ENCODE measurements around the gene E2F8.

Gene E2F8

GRCh38 chr11:19187114-19187832 is 53.5 kb downstream of the E2F8 start:
- DNase-seq (ENCODE audit: extremely low read depth in 1 of 2, low read depth in 1 of 2), result no peak

DNA sequence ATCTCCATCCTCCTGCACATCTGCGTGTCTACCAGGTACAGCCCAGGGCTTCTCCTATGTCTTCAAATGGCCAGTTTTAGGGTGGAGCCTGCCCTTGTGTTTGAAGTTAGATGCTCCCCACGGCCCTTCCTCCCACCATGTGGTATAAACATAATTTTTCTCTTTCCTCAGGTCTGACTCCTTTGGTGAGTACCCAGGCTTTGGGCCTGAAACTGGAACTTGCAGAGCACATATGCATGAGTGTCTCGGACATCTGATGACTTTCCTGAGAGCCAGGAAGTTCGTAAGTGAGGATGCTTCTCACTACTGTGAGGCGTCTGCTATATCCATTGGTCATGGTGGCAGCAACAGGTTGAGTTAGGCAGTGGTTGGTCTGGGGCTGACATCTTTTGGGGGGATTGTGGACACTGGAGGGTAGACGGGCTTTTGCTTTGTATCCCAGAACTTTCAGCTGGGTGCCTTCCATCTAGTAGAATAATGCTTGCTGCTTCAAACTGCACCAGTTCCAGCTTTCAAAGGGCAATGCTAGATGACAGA is 55.2 kb downstream of the E2F8 start:
- no peak for DNase-seq (ENCODE audit: extremely low read depth in 1 of 2, low read depth in 1 of 2)

DNA sequence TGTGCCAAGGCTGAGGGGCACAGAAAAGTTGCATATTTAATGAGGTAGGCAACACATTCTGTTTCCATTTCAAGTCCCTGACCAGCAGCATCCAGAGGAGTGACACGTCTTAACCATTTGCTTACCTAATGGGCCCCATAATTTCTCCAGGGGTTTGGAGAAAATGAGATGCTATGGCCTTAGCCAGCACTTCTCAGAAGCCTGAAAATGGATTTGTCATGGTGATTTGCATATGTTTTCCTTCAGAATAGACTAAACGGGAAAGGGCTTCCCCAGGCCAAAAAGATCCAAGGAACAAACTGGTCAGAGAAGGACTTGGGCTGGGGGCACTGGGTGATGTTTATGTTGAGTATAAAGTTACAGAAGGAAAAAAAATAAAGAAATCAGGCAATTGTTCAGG is 55.7 kb downstream of the E2F8 start:
- DNase-seq (ENCODE audit: extremely low read depth in 1 of 2, low read depth in 1 of 2), result no peak

DNA sequence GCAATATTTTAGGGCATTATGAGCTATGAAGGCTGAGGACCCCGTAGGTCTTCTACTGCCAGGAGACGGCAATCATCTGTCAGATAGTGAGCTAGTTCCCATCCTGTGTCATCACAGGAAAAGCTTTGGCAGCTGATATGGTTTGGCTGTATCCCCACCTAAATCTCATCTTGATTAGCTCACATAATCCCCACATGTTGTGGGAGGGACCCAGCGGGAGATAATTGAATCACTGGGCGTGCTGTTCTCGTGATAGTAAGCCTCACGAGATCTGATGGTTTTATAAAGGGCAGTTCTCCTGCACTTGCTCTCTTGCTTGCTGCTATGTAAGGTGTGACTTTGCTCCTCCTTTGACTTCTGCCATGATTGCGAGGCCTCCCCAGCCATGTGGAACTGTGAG is 57.1 kb downstream of the E2F8 start:
- DNase-seq (ENCODE audit: extremely low read depth in 1 of 2, low read depth in 1 of 2), result no peak

- DNase-seq (ENCODE audit: extremely low read depth in 1 of 2, low read depth in 1 of 2), result no peak
Observed at GRCh38 chr11:19181531-19182261, 59.0 kb downstream of the E2F8 start.

GRCh38 chr11:19176629-19177186 is 64.0 kb downstream of the E2F8 start:
- no peak for DNase-seq (ENCODE audit: extremely low read depth in 1 of 2, low read depth in 1 of 2)
